Type B pancreatic cell (in vitro differentiated cells): Measurements from ENCODE around the gene IL20RA. TPM values are rescaled to one million over a fixed set of nuclear protein-coding genes. Genes with fewer than 3 reads are reported as not detected.
A peak's percentile ranks its signal among the peaks of the same experiment; 100 is the strongest.

Experiments
- DNase-seq: peaks from one replicate; pipeline ENCODE4 v3.0.0; 2021; ENCODE audit warnings: mixed read lengths; ENCODE audit not compliant: unreplicated experiment; ENCODE audit errors: extremely low spot score
- H3K27ac Mint-ChIP-seq: 2 replicates; pipeline ENCODE4 v1.8.0; 2021; ENCODE audit warnings: mild to moderate bottlenecking, mixed read lengths
- H3K27me3 Mint-ChIP-seq: 2 replicates; pipeline ENCODE4 v1.8.0; 2021; ENCODE audit warnings: mixed read lengths
- H3K36me3 Mint-ChIP-seq: 2 replicates; pipeline ENCODE4 v1.8.0; 2021; ENCODE audit warnings: mixed read lengths
- H3K4me1 Mint-ChIP-seq: one replicate; pipeline ENCODE4 v1.8.0; 2021; ENCODE audit warnings: mixed read lengths; ENCODE audit not compliant: unreplicated experiment
- H3K4me3 Mint-ChIP-seq: 2 replicates; pipeline ENCODE4 v1.8.0; 2021; ENCODE audit warnings: mild to moderate bottlenecking, mixed read lengths
- H3K9me3 Mint-ChIP-seq: 2 replicates; pipeline ENCODE4 v1.8.0; 2021; ENCODE audit warnings: mixed read lengths
- CTCF ChIP-seq: fragments of 200-600 bp; sonication (generic); conservative IDR thresholded peaks from 2 replicates; pipeline ENCODE4 v1.5.0; 2021; ENCODE audit warnings: antibody characterized with exemption, mild to moderate bottlenecking
- total RNA-seq: library from RNA; stranded (reverse); gene quantifications from 2 replicates; pipeline ENCODE4 v1.2.1, GENCODE V29; 2021; ENCODE audit warnings: low replicate concordance

The IL20RA gene
- total RNA-seq, 1 donor from 2014 or later, result 1.7 TPM

GRCh38 chr6:136990754-136991153 lies 54.0 kb downstream of the IL20RA start:
- Mint-ChIP-seq H3K27ac (no peak overlapping the region), H3K9me3 (no peaks in the 10 kb centered on the region), H3K4me1 (peaks cover 21% of the 10 kb centered on the region), H3K4me3 (peak overlapping the region; percentile 86), H3K36me3 (no peaks in the 10 kb centered on the region), H3K27me3 (peaks cover 43% of the 10 kb centered on the region)
- DNase-seq, result no peak
- TF ChIP-seq CTCF, result no peak

- Mint-ChIP-seq H3K4me3 (peak overlapping the region; percentile 86), H3K27me3 (peaks cover 43% of the 10 kb centered on the region), H3K4me1 (peaks cover 21% of the 10 kb centered on the region), H3K27ac (no peak overlapping the region), H3K36me3 (no peaks in the 10 kb centered on the region), H3K9me3 (no peaks in the 10 kb centered on the region)
- TF ChIP-seq CTCF, result no peak
- DNase-seq, result no peak
Measured at GRCh38 chr6:136990242-136990578, 54.6 kb downstream of the IL20RA start.

GRCh38 chr6:136989571-136990241 lies 55.1 kb downstream of the IL20RA start:
- DNase-seq, result no peak
- H3K4me3 Mint-ChIP-seq, result peak overlapping the region; percentile 86
- H3K27me3 Mint-ChIP-seq, result peaks cover 43% of the 10 kb centered on the region
- peak overlapping the region; percentile 35 for H3K27ac Mint-ChIP-seq
- H3K9me3 Mint-ChIP-seq, result no peaks in the 10 kb centered on the region
- no peaks in the 10 kb centered on the region for H3K36me3 Mint-ChIP-seq
- peak; percentile 25 for TF ChIP-seq CTCF
- H3K4me1 Mint-ChIP-seq, result peaks cover 18% of the 10 kb centered on the region

GRCh38 chr6:136987526-136987925 lies 57.2 kb downstream of the IL20RA start:
- Mint-ChIP-seq H3K27ac (no peak overlapping the region), H3K36me3 (no peaks in the 10 kb centered on the region), H3K27me3 (peaks cover 40% of the 10 kb centered on the region), H3K9me3 (no peaks in the 10 kb centered on the region), H3K4me1 (peaks cover 15% of the 10 kb centered on the region), H3K4me3 (peak overlapping the region; percentile 24)
- DNase-seq, result no peak
- no peak for TF ChIP-seq CTCF

- Mint-ChIP-seq H3K4me3 (no peak overlapping the region), H3K27ac (no peak overlapping the region), H3K4me1 (peaks cover 11% of the 10 kb centered on the region), H3K27me3 (peaks cover 28% of the 10 kb centered on the region), H3K9me3 (no peaks in the 10 kb centered on the region), H3K36me3 (no peaks in the 10 kb centered on the region)
- no peak for TF ChIP-seq CTCF
- DNase-seq, result no peak
Measured at GRCh38 chr6:136985502-136985901, 59.3 kb downstream of the IL20RA start.
